Kidney (tissue), 2 donors: ENCODE data around the gene ARL13B. TPM values are rescaled to one million over a fixed set of nuclear protein-coding genes. Genes with fewer than 3 reads are reported as not detected.

Experiments
- polyA plus RNA-seq: library from polyadenylated mRNA; stranded (reverse); fragments of 350-450 nt; fragmentation: Illumina TruSeq; extraction: RNeasy Lipid Tissue Mini Kit (QIAGEN cat#74804); gene quantifications from one replicate; pipeline ENCODE4 v1.2.3, GENCODE V29; 2014; ENCODE audit warnings: low read depth, low replicate concordance; ENCODE audit not compliant: insufficient read depth
- total RNA-seq: library from RNA; stranded (reverse); fragmentation: NEBNext Ultra II Directional; extraction: Animal tissue kit (Norgen Biotek cat#: 25700); gene quantifications from one replicate; pipeline ENCODE4 v1.2.1, GENCODE V29; 2021
- donor health status: DM: yes; HTN: yes; CAD: no.

ARL13B gene
- total and polyA plus RNA-seq, 2 donors from 2014 or later: 4.1 to 12.5 TPM

Other genes with a start within 250 kb of the ARL13B start
- gene PROS1, start 6.3 kb upstream of the ARL13B start, total RNA-seq: 56.2 TPM
- gene PROS1, start 6.3 kb upstream of the ARL13B start, polyA plus RNA-seq: 30.0 TPM
- gene STX19, start 48.4 kb downstream of the ARL13B start, total RNA-seq: not detected
- 0.47 TPM for gene STX19, start 48.4 kb downstream of the ARL13B start, polyA plus RNA-seq
- 9.9 TPM for gene DHFR2, start 82.8 kb downstream of the ARL13B start, total RNA-seq
- gene DHFR2, start 82.8 kb downstream of the ARL13B start, polyA plus RNA-seq: 4.0 TPM
- 16.3 TPM for gene NSUN3, start 82.9 kb downstream of the ARL13B start, total RNA-seq
- gene NSUN3, start 82.9 kb downstream of the ARL13B start, polyA plus RNA-seq: 6.5 TPM